Thyroid gland (tissue), 4 donors: Measurements from ENCODE around the gene PDE10A.

Experiments used
- CTCF ChIP-seq, 6 experiments: fragments of 200-600 bp in 3 of 6; fragments of 450-650 bp in 3 of 6; sonication (generic) in 3 of 6; IDR thresholded peaks; one replicate each; pipeline ENCODE4 v1.5.1; 2016 to 2019; ENCODE audit warnings: antibody characterized with exemption in 6 of 6, mild to moderate bottlenecking in 2 of 6, inconsistent platforms in 1 of 6, moderate library complexity in 1 of 6
- POLR2A ChIP-seq, 2 donors: fragments of 450-650 bp; IDR thresholded peaks; one replicate each; pipeline ENCODE4 v1.6.1; 2017; ENCODE audit warnings: antibody characterized with exemption in 2 of 2, mild to moderate bottlenecking in 2 of 2, moderate library complexity in 1 of 2

DNA sequence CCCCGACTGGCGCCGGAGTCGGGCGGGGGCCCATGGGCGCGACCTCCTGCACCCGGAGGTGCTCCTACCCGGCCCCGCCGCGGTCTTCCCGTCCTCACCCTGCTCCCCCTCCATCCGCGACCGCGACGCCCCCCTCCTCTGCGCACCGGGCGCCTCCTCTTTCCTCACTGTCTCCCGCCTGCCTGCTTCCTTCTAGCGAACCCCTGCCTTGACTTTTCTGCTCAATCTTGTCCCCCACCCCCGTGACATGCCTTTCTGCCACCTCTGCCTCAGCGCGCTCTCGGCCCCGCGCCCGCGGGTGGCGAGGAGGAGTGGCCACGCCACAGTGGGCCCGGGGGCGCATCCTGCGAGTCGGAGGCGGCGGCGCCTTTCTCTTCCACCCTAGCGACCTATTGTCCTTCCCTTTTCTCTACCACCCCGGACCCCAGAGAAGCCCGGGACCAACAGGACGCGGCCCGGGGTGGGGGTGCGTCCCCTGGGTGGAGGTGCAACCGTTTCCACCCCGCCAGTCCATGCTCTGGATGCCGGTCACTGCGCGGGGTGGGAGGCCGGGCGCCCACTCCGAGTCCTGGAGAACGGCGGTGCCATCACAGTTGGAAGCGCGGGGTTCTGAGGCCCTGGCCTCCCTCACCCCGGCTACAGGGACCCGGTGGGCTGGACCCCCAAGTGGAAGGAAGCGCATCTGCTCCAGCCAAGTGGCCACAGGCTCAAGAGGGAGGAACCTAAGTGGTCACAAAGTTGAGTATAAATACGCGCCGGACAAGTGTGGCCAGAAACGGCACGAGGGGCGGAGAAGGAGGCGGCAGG lies 2.0 kb downstream of the PDE10A start:
- TF ChIP-seq CTCF (IDR thresholded peaks at IDR 0.05): no peak
- TF ChIP-seq POLR2A (IDR thresholded peaks at IDR 0.05): no peak
